ENCODE data around the gene EHBP1L1.

The EHBP1L1 gene

DNA sequence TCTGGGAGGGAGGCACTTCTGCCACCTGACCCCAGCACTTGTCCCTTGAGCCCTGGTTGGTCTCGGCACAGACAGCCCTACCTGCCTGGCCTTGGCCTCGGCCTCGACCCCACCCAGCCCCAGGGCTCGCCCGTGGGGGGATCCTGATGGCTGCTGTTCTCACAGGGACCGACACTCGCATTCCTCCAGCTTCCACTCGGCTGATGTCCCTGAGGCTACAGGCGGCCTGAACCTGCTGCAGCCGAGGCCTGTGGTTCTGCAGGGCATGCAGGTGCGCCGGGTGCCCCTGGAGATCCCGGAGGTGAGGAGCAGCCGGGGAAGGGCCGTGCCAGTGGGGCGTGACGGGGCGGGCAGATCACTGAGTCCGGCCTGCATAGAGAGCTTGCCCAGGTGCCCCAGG is 44.8 kb downstream of the EHBP1L1 start:
- in situ Hi-C loops (cut with HindIII; ENCODE audit: low pct_ligation_motif_present, low pct_unique_long_range_greater_than_20kb, low sequenced_read_pairs) = no loop called here

DNA sequence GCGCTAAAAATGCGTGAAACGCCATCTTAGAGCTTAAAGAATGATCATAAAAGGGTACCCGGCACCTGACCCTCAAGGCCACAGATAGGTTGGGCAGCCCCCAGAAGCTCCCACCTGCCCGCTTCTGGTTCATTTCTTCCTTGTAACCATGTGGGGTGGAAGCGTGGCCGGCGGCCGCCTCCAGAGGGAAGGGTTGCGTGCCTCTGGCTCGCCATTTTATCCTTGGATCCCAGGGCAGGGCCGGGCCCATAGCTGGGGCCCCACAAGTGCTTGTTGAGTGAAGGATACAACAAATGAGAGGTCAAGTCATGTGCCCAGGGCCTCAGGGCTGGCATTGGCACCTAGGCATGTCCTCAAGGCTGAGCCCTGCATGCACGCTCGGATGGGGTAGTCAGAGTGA is 45.6 kb downstream of the EHBP1L1 start:
- in situ Hi-C loops (cut with HindIII; ENCODE audit: low pct_ligation_motif_present, low pct_unique_long_range_greater_than_20kb, low sequenced_read_pairs) = no loop called here
- no peak for DNase-seq

More for the DNA sequence above, 44.8 kb downstream of the EHBP1L1 start:
- DNase-seq = no peak

DNA sequence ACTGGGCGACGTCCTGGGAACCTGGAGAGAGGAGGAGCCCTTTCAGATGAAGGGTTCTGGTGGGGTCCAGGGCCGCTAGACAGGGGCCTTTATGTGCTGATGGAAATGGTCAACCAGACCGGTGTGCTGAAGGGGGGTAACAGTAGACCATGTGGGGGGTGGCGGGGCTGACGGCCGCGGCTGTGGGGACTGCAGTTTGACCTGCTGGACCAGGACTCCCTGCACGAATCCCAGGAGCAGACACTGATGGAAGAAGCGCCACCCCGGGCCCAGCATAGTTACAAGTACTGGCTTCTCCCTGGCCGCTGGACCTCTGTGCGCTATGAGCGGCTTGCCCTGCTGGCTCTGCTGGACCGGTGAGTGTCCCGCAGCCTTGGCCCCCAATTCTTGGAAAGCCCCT is 46.2 kb downstream of the EHBP1L1 start:
- no peak for DNase-seq
- in situ Hi-C loops (cut with HindIII; ENCODE audit: low pct_ligation_motif_present, low pct_unique_long_range_greater_than_20kb, low sequenced_read_pairs) = no loop called here

DNA sequence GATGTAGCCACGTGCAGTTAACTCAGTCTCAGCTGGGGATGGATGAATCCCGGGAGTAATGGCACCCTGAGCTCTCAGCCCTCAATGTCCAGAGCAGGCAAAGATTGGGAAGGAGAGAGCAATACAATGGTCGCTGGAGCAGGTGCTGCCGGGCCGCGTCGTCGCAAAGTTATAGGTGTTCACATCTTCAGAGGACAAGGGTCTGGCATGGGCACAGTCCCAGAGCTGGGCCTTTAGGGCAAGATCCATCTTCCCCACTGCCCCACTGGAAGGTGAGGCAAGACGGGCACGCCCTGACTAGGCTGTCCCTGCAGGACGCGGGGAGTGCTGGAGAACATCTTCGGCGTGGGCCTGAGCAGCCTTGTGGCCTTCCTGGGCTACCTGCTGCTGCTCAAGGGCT is 47.3 kb downstream of the EHBP1L1 start:
- in situ Hi-C loops (cut with HindIII; ENCODE audit: low pct_ligation_motif_present, low pct_unique_long_range_greater_than_20kb, low sequenced_read_pairs) = no loop called here
- no peak for DNase-seq

DNA sequence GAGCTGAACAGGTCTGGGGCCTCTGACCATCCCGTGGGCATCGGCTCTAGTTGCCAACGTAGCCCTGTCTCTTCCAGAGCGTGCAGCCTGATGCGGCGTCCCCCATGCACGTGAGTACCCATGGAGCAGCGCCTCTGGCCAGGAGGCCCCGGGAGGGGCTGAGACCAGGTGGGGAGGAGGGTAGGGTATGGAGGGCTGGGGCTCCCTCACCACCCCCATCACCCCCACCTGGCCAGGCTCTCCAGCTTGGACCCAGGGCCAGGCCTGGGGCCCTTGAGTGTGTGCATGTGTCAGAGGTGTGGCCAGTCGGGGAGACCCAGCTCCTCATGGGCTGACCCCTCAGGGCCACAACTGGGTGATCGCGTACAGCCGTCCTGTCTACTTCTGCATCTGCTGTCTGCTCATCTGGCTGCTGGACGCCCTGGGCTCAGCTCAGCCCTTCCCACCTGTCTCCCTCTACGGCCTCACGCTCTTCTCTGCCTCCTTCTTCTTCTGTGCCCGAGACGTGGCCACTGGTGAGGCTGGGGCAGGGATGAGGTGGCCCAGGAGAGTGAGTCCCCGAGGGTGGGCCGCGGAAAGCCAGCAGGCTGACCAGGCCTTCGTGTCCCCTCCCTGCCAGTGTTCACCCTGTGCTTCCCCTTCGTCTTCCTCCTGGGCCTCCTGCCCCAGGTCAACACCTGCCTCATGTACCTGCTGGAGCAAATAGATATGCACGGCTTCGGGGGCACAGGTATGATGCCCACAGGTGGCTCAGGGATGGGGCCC is 48.2 kb downstream of the EHBP1L1 start:
- in situ Hi-C loops (cut with HindIII; ENCODE audit: low pct_ligation_motif_present, low pct_unique_long_range_greater_than_20kb, low sequenced_read_pairs) = no loop called here
- DNase-seq = no peak

DNA sequence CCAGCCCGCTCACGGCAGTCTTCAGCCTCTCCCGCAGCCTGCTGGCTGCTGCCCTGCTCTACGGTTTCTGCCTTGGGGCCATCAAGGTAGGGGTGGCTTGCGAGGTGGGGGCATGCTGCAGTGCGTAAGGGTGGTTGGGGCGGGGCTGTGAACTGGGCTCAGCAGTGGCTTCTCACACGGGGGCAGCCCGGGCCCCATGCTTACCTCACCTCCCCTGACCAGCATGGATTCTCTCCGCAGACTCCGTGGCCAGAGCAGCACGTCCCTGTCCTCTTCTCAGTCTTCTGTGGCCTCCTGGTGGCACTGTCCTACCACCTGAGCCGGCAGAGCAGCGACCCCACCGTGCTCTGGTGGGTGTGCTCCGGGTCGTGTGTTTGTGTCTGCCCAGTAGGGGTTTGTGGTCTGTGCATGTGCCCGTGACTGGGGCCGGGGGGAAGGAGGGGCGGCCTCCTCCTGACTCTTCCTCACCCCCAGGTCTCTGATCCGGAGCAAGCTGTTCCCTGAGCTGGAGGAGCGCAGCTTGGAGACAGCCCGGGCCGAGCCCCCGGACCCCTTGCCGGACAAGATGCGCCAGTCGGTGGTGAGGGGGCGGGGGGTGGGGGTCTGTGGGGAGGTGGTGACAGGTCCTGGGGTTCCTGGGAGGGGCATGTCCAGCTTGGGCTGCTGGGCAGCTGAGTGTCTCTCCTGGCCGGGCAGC is 49.2 kb downstream of the EHBP1L1 start:
- DNase-seq = no peak
- in situ Hi-C loops (cut with HindIII; ENCODE audit: low pct_ligation_motif_present, low pct_unique_long_range_greater_than_20kb, low sequenced_read_pairs) = no loop called here

DNA sequence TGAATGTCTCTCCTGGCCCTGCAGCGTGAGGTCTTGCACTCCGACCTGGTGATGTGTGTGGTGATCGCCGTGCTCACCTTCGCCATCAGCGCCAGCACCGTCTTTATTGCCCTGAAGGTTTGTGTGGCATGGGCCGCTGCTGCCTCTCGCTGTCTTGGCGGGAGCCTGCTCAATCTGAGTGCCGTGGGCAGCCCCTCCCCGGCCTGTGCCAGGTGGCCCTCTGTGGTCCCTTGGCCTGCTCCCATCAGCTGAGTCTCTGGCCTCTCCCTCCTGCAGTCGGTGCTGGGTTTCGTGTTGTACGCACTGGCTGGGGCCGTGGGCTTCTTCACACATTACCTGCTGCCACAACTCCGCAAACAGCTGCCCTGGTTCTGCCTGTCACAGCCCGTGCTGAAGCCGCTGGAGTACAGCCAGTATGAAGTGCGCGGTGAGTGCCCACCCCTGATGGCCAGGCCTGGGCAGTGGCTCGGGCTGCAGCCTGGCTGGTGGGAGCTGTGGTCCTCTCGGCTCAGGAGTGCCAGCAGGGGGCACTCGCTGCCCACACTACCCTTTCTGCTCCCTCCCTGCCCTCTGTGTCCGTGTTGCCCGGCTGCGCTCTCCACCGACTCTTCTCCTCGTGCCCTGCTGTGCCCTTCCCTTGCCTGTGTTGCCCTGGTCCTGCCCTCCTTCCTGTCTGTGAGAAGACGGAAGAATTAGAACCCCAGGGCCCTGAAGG is 49.9 kb downstream of the EHBP1L1 start:
- in situ Hi-C loops (cut with HindIII; ENCODE audit: low pct_ligation_motif_present, low pct_unique_long_range_greater_than_20kb, low sequenced_read_pairs) = no loop called here
- peak; percentile 40 for DNase-seq

DNA sequence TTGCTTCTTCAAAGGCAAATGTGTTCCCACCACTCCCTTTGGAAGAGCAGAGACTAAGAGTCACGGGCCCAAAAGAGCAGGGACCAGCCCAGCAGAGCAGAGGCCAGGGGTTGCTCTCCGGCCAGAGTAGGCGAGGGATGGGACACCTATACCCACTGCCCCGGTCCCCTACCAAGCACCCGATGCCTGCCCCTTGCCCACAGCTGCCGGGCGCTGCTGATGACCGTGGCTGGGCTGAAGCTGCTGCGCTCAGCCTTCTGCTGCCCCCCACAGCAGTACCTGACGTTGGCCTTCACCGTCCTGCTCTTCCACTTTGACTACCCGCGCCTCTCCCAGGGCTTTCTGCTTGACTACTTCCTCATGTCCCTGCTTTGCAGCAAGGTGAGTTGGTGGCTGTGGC is 51.3 kb downstream of the EHBP1L1 start:
- no peak for DNase-seq
- in situ Hi-C loops (cut with HindIII; ENCODE audit: low pct_ligation_motif_present, low pct_unique_long_range_greater_than_20kb, low sequenced_read_pairs) = no loop called here

DNA sequence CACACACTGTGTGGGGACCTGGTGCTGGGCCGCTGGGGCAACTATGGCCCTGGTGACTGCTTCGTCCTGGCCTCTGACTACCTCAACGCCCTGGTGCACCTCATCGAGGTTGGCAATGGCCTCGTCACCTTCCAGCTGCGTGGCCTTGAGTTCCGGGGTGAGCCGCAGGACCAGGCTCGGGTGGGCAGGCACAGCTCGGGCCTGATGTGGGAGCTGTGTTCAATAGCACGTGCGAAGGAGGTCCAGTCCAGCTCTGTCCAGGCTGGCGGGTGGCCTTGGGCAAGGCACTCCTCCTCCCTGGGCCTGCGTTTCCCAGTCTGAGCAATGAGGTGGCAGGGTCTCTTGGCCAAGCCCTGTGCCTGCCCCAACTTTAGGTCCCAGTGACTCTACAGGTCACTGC is 53.7 kb downstream of the EHBP1L1 start:
- no peak for DNase-seq
- in situ Hi-C loops (cut with HindIII; ENCODE audit: low pct_ligation_motif_present, low pct_unique_long_range_greater_than_20kb, low sequenced_read_pairs) = no loop called here

DNA sequence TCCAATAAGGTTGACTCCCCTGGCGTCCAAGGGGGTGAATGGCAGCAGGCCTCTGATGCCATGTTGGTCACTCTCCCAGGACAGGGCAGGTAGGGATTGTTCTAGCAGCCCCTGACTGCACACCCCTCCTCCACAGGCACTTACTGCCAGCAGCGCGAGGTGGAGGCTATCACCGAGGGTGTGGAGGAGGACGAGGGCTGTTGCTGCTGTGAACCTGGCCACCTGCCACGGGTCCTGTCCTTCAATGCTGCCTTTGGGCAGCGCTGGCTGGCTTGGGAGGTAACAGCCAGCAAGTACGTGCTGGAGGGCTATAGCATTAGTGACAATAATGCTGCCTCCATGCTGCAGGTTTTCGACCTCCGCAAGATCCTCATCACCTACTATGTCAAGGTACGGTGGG is 54.4 kb downstream of the EHBP1L1 start:
- DNase-seq = no peak
- in situ Hi-C loops (cut with HindIII; ENCODE audit: low pct_ligation_motif_present, low pct_unique_long_range_greater_than_20kb, low sequenced_read_pairs) = no loop called here

DNA sequence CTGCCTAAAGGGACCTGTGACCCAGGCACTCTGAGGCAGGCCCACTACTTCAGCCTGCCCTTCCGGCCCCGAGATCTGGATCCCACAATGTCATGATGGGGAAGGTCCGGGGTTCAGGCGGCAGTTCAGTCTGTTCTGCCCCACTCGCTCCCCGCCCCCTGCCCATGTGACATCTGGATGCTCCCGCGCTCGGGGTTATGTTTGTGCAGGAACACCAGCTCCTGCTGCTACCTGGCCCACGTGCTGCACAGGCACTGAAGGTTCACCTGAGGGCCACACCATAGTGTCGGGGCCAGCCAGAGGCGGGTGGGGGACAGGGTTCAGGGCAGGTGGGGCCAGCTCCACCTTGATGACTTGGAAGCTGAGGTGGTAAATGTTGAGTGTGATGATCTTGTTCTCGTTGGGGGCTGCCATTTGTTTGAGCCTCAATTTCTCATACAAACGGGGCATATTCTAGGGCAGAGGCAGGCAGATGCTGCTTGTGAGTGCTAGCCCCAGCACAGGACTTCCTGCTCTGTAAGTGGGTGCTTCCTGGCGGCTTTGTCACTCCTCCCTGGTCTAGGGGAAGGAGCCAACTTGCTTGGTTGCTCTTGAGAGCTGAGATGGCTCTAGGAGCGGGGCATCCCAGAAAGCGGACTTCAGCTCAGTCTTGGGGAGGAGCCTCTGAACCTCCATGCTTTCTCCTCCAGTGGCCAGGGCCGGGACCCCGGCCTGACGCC is 57.7 kb downstream of the EHBP1L1 start:
- DNase-seq = no peak
- in situ Hi-C loops (cut with HindIII; ENCODE audit: low pct_ligation_motif_present, low pct_unique_long_range_greater_than_20kb, low sequenced_read_pairs) = no loop called here

DNA sequence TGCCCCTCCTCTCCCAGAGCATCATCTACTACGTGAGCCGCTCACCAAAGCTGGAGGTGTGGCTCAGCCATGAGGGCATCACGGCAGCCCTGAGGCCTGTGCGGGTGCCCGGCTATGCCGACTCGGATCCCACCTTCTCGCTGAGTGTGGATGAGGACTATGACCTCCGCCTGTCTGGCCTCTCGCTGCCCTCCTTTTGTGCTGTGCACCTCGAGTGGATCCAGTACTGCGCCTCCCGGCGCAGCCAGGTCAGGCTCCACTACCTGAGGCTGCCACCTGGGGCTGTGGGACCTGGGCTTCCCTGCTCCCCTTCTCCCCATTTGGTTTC is 58.2 kb downstream of the EHBP1L1 start:
- in situ Hi-C loops (cut with HindIII; ENCODE audit: low pct_ligation_motif_present, low pct_unique_long_range_greater_than_20kb, low sequenced_read_pairs) = no loop called here
- DNase-seq = no peak

DNA sequence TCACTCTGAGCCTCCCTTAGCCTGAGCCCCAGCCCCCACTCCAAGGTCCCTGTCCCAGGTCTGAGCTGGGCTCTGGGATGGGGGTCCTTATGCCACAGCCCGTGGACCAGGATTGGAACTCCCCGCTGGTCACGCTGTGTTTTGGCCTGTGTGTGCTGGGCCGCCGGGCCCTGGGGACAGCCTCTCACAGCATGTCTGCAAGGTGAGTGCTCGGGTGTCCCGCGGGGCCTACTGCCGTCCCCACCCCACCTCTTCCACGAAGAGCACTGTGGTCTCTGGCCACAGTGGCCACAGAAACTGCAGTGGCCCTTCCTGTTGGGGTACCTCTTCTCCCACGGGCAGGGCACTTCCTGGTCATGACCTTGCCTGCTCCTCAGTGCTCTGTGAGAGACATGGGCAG is 58.6 kb downstream of the EHBP1L1 start:
- in situ Hi-C loops (cut with HindIII; ENCODE audit: low pct_ligation_motif_present, low pct_unique_long_range_greater_than_20kb, low sequenced_read_pairs) = no loop called here

DNA sequence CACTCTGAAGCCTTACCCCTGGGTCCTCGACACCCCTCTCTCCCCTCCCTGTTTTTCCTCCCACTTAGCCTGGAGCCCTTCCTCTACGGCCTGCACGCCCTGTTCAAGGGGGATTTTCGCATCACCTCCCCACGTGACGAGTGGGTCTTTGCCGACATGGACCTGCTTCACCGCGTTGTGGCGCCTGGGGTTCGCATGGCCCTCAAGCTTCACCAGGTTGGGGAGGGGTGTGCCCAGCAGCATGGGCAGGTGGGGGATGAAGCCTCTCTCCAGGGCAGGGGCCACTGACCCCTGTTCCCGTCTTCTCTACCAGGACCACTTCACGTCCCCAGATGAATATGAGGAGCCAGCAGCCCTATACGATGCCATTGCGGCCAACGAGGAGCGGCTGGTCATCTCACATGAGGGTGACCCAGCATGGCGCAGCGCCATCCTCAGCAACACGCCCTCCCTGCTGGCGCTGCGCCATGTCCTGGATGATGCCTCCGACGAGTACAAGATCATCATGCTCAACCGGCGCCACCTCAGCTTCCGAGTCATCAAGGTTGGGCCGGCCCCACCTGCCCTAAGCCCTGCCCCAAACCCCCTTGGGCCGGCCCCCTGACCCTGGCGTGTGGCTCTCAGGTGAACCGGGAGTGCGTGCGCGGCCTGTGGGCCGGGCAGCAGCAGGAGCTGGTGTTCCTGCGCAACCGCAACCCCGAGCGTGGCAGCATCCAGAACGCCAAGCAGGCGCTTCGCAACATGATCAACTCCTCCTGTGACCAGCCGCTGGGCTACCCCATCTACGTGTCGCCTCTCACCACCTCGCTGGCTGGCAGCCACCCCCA is 59.3 kb downstream of the EHBP1L1 start:
- in situ Hi-C loops (cut with HindIII; ENCODE audit: low pct_ligation_motif_present, low pct_unique_long_range_greater_than_20kb, low sequenced_read_pairs) = no loop called here
- no peak for DNase-seq

More for the DNA sequence above, 58.6 kb downstream of the EHBP1L1 start:
- DNase-seq = no peak

DNA sequence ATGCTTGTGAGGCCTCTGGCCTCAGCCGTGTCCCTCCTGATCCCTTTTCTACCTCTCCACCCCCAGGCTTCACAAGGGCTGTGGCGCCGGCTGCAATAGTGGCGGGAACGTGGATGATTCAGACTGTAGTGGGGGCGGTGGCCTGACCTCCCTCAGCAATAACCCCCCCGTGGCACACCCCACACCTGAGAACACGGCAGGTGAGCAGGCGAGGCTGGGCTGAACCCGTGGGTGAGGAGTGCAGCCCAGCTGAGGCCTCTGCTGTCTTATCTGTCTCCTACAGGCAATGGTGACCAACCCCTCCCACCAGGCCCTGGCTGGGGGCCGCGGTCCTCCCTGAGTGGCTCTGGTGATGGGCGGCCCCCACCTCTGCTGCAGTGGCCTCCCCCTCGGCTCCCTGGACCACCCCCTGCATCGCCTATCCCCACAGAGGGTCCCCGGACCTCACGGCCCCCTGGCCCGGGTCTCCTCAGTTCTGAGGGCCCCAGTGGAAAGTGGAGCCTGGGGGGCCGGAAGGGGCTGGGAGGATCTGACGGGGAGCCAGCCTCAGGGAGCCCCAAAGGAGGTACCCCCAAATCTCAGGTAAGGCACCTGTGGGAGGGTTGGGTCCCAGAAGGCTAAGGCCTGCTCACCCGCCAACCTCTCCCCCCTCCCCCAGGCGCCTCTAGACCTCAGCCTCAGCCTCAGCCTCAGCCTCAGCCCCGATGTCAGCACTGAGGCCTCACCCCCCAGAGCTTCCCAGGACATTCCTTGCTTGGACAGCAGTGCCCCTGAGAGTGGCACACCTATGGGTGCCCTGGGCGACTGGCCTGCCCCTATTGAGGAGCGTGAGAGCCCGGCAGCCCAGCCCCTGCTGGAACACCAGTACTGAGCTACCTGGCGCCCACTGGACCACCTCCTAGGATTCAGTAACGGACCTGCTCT is 60.5 kb downstream of the EHBP1L1 start:
- DNase-seq = no peak
- in situ Hi-C loops (cut with HindIII; ENCODE audit: low pct_ligation_motif_present, low pct_unique_long_range_greater_than_20kb, low sequenced_read_pairs) = no loop called here

DNA sequence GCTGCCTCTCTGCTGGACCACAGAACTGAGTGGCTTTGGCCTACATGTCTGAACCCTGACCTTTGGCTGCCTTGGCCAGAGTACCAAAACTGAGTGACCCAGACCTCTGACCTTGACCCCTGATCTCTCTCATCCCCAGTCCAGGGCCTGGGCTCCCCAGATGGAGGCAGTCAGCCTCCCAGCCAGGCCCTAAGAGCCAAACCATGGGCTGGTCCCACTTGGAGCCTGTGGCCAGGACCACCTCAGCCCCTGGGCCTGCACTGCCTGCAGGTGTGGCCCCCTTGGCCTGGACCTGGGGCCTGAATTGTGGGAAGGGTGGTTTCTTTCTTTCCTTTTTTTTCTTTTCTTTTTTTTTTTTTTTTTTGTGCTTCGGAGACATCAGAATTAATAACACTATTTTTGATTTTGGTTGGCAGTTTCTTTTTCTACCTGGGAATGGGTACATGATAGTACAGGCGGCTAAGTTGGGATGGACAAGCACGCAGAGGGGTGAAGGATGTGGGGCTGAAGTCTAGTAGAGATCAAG is 61.2 kb downstream of the EHBP1L1 start:
- in situ Hi-C loops (cut with HindIII; ENCODE audit: low pct_ligation_motif_present, low pct_unique_long_range_greater_than_20kb, low sequenced_read_pairs) = no loop called here
- no peak for DNase-seq

DNA sequence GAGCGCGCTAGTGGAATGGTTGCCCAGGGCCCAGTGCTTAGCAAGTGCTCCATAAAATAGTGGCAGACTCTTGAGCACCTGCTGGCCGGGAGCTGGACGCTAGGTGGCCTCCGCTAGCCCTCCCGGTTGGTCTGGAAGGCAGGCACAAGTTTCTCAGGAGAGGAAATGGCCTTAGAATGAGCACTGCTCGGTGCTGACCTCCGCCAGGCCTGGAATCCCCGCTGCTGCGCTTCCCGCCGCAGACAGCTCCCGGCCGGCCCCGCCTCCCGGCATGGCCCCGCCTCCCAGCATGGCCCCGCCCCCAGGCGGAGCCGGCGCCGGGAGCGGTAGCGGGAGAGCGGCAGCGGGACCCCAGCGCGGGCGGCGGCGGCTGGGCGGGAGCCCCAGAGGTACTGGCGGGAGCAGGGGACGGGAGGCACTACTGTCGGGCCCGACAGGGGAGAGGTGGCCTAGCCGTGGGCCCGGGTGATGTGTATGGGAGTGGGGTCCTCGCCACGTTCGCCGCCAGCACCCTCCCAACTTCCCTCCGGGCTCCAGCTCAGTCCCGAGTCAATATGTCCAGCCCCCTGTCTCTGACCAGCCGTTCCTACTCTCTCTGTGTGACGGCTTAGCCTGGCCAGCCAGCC is 62.1 kb downstream of the EHBP1L1 start, which contains the start of gene SIPA1:
TSS of gene SIPA1 (plus strand) at position 308 of the 626 bp plus-strand sequence. CDS start 2,821 bp downstream, outside the sequence.
- in situ Hi-C loops (cut with HindIII; ENCODE audit: low pct_ligation_motif_present, low pct_unique_long_range_greater_than_20kb, low sequenced_read_pairs) = no loop called here
- DNase-seq = peak; percentile 94
